ENCODE results near the gene RANBP17.

RANBP17 gene

DNA sequence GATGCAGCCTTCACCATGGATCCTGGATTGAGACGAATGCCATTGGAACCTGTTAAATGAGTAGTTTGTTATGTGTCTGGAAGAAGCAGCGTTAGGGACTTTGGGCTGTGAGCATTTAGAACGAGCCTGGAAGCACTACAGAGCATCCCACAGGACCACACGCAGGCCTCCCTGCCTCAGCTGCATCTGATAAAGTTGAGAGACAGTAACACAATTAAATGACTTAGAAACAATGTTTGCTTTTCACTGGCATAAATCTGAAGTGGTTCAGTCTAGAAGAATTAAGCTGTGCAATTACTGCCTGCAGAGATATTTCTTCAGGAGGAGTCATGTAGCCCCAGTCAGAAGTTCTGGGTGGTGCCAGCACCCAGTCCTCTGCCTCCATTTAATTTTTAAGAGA is 437.4 kb downstream of the RANBP17 start:
- DNase-seq (ENCODE audit: low spot score) = no peak

DNA sequence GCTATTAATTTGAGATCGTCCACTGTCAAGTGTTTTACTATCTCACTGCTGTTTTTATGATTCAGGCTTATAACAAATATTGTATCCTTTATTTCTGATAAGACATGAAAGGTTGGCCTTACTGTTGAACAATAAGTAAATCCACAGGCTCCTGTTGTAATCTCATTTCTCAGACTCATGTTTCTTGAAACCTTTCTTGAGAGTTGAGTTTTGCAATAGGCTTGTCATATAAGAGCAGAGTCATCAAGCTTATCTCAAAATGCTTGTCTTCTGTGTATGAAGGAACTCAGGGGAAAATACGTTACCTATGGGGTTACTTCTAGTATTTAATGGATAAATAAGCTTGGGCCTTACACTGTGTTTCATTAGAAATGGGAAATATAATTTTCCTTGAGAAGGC is 438.0 kb downstream of the RANBP17 start:
- DNase-seq (ENCODE audit: low spot score) = no peak

GRCh38 chr5:171300358-171300757 is 438.5 kb downstream of the RANBP17 start:
- no peak for DNase-seq (ENCODE audit: low spot score)

GRCh38 chr5:171306166-171306565 is 444.3 kb downstream of the RANBP17 start:
- no peak for DNase-seq (ENCODE audit: low spot score)

DNA sequence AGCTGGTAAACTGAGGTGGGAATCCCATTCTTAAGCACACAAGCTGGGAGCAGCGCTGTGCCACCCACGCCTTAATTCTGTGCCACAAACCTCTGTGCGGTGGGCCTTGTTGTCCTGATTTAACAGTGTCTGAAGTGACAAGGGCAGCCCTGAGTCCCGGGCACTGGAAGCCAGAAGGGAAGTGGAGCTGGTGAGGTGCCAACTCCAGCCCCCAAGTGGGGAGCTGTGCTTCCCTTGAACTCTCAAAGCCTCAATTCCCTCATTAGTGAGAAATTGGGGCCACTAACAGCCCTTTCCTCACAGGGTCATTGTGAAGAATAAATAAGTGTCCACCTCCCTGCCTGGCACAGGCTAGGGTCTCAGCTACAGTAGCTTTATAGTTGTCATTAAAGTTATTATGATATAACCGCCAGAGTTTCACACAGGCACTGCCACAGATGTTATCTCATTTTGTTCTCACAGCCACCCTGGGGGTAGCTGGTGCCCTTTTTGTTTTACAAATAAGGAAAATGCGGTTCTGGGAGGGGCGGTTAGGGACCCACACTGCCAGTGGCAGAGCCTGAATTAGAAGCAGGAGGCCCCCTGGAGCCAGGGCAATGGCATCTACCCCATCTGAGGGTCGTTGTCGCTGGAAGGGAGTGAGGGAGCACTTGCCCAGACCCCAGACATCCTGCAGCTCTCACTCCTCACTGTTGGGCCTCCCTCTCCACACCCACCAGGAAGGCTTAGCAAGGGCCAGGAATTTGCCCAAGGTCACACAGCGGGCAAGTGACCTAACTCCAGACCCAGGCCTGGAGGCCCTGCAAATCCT is 445.2 kb downstream of the RANBP17 start:
- DNase-seq (ENCODE audit: low spot score) = no peak

DNA sequence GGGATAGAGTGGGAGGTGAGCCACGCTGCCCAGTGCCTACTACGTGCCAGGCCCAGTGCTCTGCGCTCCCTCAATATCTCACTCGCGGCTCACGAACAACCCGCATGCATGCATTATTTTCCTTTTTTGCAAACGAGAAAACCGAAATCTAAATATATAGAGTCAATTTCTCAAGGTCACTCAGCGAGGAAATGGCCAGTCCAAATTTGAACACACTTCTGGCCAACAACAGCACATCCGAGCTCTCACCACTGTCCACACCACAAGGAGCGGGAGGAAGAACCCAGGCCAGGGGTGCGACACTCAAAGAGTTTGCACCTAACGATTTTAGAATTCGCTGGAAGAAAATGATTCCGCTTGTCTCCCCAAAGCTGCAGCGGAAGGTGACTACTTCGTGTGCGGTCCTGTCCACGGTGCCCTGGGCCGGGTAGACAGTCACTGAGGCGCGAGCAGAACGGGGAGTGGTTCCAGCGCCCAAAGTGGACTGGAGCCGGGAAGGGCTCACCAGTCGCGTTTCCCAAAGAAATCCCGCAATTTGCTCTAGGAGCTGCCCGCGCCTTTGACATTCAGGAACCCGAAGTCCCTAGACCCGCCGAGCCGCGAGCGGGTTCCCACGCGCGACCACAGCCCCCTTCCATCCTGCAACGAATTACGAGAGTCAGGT is 446.1 kb downstream of the RANBP17 start:
- DNase-seq (ENCODE audit: low spot score) = no peak

DNA sequence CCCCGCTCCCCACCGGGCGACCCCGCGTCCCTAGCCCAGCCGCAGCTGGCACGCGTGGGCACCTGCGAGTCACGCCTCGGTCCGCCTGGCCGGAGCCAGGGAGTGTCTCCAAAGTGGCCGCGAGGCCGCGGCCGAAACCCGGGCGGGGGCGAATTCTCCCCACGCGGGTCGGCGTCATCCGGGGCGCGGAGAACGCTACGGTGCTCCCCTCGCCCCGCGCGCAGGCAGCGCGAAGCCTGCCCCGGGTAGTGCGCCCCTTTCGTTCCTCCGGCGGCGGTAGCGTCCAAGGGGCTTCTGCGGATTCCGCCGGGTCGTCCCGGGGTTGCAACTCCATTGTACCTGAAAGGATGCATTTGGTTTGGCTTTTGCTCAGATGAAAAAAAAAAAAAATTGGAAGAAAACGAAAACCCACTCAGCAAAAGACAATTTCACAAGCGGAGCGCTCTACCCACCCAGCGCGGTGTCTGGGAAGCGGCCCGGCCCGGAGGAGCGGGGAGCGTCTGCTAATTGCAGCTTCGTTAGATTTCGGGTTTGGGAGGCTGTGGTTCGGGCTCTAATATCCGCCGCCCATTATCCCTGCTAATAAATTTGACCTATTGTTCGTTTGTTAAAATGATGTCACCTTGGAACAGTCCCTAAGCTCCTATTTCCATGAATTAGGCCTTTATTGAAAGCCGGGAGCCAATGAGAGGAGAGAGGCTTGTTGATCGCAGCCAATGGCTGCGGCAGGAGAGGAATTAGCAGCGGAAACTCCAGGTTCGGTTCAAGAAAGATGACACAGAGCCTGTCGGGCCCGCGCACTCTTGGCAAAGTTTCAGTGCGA is 446.8 kb downstream of the RANBP17 start, which contains the start of gene TLX3:
Gene TLX3 (plus strand): TSS at position 796 of the 823 bp plus-strand sequence. CDS start 118 bp downstream, outside the sequence.
- DNase-seq (ENCODE audit: low spot score) = no peak

GRCh38 chr5:171309276-171310211 is 447.7 kb downstream of the RANBP17 start:
- no peak for DNase-seq (ENCODE audit: low spot score)

- no peak for DNase-seq (ENCODE audit: low spot score)
These were observed 448.5 kb downstream of the RANBP17 start for GRCh38 chr5:171310212-171310818.

DNA sequence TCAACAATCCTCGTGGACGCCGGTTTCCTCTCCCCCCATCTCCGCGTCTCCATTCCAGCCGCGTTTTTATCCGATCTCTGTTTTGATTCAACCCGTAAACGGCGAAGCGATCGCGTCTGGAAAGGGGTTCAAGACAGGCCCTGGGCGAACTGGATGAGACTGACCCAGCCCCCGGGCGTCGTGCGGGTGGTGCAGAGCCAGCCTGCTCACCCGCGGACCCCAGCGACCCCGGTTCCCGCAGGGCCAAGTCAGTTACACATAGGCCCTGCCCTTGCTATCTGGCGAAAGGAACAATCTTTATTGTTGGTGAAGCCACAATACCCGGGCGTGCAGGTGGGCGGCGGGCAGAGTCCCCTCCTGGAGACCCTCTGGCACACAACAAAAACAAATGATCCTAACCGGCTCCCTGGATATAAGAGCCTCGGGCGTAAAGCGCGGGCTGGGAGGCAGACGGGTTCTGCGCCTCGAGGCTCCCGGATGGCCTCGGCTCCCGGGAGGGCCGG is 449.1 kb downstream of the RANBP17 start:
- DNase-seq (ENCODE audit: low spot score) = no peak

DNA sequence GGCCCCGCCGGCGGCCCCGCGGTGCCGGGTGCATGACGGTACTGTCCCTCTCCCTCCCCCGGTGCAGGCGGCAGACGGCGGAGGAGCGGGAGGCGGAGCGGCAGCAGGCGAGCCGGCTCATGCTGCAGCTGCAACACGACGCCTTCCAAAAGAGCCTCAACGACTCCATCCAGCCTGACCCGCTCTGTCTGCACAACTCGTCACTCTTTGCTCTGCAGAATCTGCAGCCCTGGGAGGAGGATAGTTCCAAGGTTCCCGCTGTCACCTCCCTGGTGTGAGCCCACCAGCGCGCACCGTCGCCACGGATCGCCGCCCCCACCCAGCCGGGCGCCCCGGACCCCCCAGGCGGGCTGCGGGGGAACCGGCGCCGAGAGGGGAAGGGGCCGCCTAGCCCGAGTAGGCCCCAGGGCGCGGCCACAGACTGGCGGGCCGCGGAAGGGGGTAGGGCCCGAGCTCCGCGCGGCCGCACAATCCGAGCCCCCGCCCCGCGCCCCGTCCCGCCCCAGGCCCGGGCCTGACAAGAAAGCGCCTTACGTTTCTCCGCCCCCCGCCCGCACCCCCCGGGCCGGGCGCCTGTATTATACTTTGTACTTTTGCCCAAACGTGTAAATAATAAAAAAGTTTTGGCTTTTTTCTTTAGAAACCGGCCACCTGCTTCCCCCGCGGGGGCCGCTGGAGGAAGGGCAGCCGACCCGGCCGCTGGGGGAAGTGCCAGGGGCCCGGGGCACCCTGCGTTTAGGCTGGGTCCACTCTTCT is 449.7 kb downstream of the RANBP17 start:
- peak; percentile 70 for DNase-seq (ENCODE audit: low spot score)

DNA sequence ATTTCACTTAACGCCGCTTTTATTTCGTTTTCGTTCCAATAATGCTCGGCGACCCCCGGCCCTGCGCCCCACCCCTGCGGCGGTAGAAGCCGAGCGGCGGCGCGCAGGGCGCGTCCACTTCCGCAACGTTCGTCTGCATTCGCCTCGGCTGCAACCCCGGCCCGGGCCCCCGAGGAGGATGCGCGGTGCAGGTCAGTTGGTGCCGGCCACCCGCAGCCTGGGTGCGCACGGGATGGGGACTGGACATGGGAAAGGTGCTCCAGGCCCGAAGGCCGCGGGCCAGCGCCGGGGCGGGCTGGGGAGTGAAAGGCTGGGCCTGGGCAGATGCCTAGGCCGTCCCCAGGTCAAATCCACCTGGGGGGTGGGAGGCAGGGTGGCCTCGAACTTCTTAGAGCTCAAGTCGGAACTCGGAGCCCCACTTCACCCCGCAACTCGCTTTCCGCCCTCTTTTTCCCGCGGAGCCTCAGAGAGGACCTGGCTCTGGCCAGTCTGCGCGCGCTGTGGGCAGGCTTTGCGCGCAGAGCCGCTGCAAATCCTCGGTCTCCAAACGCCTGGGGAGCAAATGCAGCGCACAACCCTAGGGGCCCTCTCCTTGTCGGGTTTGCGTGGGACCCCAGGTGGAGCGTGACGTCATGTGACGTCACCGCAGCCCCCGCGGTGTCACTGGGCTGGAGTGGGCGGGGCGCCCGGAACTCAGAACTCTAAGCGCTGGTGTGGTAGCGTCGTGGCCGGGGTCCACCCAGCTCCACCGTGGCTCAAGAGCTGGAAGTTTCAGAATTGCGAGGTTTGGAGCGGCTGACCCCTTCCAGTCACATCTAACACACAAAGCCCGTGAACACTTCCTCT is 450.5 kb downstream of the RANBP17 start:
- DNase-seq (ENCODE audit: low spot score) = no peak

GRCh38 chr5:171313481-171314206 is 451.8 kb downstream of the RANBP17 start:
- no peak for DNase-seq (ENCODE audit: low spot score)

- DNase-seq (ENCODE audit: low spot score) = peak; percentile 60
These were observed 453.0 kb downstream of the RANBP17 start for GRCh38 chr5:171314728-171315385.

- DNase-seq (ENCODE audit: low spot score) = no peak
These were observed 453.6 kb downstream of the RANBP17 start for GRCh38 chr5:171315386-171315891.

GRCh38 chr5:171315925-171316257 is 454.1 kb downstream of the RANBP17 start:
- no peak for DNase-seq (ENCODE audit: low spot score)

DNA sequence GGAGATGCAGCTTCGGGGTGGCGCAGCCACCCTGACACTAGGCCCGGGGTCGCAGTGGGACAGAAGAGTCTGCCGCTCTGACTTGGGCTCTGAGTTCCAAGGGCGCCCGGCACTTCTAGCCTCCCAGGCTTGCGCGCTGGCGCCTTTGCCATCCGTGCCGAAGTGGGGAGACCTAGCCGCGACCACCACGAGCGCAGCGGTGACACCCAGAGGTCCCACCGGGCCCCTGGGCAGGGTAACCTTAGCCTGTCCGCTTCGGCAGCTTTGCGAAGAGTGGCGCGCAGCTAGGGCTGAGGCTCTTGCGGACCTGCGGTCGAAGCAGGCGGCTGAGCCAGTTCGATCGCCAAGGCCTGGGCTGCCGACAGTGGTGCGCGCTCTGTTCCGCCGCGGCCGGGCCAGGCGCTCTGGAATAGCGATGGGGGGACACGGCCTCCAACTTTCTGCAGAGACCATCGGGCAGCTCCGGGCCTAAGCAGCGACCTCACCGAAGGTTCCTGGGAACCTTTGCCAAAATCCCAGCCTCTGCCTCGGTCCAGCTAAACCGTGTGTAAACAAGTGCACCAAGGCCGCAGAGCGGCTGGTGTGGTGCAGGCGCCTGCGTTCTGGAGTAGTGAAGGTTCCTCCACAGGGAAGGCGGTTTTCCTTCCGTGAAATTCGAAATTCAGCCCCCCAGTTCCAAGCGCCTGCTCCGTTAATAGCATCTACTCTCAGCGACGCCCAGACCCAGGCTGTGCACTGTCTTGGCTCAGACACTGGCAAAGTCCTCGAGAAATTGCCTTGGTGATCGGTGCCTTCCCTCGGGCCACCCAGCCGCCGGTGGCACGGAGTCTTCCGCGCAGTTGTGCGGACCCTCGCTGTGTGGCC is 454.7 kb downstream of the RANBP17 start:
- DNase-seq (ENCODE audit: low spot score) = peak; percentile 43

Measured in AG20443 (cell line).